ENCODE measurements around the gene TAF11L6.
"Not testable (repeated sequence)": the region's sequence is repeated elsewhere in the genome, so short reads cannot be mapped to it uniquely, and the experiment has no call there.

Gene TAF11L6

DNA sequence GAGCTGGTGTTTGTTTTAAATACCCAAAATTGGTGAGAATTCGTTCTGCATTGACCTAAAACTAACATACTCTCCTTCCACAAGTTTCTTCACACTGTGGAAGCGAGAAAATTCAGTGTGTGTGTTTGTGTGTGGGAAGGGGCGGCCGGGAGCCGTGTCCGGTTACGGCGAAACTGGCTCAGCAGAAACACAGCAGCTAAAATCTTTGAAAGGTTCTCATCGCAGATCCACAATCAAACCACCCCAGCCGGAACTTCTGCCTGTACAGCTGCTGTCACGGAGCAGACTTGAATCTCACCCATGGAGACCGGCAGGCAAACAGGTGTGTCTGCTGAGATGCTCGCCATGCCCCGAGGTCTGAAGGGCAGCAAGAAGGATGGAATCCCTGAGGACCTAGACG lies at the start of gene TAF11L6:
Gene TAF11L6, plus strand, starts transcription at position 301 of the 400 bp plus-strand sequence.
- not testable (repeated sequence) for DNase-seq (ENCODE audit: low spot score)

DNA sequence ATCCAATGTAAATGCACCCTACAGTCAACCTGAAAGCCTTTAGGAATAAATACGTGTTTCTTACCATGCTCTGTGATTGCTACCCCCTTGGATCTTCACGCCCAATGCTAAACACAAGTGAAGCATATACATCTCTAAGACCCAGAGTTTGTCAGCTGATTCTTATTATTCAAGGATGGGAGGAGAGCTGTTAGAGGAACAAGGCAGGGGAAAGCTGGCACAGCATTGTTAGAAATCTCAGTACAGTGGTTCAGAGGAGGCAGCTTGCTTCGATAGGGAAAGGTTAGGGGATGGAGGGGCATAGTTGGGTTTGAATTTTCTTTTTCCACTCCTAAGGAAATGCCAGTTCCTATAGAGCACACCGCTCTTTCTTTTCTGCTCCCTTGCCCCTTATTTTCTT lies 47.1 kb upstream of the TAF11L6 start:
- DNase-seq (ENCODE audit: low spot score) = no peak

DNA sequence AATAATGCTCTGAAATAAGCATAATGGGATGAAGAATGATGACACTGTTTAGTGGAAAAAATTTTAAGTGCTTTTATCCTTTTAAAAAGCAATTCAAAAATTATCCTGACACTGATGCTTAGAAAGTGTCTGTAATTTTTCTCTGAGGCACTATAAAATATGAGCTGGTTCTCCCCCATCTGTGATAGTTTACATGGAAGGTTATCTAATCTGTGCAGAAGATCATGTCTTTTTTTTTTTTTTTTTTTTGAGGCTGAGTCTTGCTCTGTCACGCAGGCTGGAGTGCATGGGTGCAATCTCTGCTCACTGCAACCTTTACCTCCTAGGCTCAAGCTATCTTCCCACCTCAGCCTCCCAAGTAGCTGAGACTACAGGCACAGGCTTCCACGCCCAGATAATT lies 45.7 kb upstream of the TAF11L6 start:
- DNase-seq (ENCODE audit: low spot score) = no peak

DNA sequence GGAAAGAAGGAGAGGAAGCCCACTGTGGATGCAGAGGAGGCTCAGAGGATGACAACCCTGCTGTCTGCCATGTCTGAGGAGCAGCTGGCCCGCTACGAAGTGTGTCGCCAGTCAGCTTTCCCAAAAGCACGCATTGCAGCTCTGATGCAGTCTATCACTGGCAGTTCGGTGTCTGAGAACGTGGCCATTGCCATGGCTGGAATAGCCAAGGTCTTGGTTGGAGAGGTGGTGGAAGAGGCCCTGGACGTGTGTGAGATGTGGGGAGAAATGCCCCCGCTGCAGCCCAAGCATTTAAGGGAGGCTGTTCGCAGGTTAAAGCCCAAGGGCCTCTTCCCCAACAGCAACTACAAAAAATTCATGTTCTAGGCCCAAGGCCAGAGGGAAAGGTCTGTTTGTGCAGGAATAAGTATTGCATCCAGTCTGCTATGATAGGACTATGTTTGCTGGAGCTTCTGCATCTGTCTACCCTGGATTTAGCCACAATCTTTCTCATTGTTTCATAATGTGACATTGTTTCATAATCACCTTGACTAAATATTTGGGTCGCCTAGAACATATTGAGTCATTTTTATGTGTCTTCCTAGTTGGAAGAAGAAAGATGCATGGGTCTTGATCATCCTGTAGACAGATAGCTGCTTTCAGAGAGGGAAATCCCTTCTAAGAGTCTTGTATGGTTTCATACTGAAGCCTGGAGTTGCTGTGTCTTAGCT lies 41.9 kb upstream of the TAF11L6 start:
- DNase-seq (ENCODE audit: low spot score) = not testable (repeated sequence)

DNA sequence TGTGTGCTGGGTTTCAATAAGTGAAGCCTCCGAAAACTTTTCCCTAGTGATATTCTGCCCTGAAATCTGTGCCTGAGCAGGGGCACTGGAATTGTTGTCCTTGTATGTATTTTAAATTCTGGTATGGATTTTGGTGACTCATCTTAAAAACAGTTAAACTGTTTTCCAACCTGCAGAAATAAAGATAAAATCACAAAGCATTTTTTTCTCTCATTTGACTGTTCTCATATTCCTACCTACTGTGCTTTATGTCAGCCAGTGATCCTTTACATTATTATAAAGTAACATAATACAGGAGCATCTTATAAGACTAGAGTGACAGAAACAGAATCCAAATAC lies 41.3 kb upstream of the TAF11L6 start:
- DNase-seq (ENCODE audit: low spot score) = no peak

DNA sequence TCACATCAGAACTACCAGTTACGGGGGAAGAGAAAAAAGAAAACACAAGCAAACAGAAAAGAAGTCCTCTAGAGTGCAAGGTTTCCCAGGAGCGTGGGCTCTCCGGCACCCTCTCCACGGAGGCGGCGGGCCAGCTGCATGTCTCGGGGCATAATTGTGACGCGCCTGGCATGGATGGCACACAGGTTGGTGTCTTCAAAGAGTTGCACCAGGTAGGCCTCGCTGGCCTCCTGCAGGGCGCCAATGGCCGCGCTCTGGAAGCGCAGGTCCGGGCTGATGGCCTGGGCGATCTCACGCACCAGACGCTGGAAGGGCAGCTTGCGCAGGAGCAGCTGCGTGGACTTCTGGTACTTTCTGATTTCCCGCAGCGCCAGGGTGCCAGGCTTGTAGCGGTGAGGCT lies 37.2 kb upstream of the TAF11L6 start:
- not testable (repeated sequence) for DNase-seq (ENCODE audit: low spot score)

DNA sequence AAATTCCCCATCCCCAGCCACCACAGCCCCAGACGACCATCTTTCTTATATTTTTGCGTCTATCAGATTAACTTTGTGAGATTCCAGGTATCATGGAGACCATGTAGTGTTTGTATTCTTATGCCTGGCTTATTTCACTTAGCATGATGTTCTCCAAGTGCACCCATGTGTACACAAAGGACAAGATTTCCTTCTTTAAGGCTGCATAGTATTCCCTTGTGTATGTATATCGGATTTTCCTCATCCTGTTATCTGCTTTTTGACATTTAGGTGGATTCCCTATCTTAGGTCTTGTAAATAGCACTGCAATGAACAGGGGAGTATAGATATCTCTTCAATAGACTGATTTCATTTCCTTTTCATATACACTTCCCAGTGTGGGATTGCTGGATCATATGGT lies 35.7 kb upstream of the TAF11L6 start:
- no peak for DNase-seq (ENCODE audit: low spot score)

DNA sequence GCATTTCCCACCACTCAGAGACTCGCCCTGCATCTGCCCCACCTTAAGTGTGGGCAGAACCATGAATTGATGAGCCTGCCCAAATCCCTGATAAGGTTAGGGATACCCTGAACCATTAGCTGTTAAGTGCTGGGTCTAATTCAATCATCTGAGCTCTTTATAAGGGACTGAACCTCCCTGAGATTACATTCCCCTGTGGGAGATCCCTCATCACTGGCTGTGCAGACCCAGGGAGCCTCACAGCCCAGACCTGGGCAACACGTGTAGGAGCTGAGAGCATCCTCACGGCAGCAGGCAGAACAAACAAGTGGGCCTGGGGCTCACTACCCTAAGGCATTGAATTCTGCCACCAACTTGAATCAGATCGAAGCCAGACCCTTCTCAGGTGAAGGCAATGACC lies 31.0 kb upstream of the TAF11L6 start:
- no peak for DNase-seq (ENCODE audit: low spot score)

DNA sequence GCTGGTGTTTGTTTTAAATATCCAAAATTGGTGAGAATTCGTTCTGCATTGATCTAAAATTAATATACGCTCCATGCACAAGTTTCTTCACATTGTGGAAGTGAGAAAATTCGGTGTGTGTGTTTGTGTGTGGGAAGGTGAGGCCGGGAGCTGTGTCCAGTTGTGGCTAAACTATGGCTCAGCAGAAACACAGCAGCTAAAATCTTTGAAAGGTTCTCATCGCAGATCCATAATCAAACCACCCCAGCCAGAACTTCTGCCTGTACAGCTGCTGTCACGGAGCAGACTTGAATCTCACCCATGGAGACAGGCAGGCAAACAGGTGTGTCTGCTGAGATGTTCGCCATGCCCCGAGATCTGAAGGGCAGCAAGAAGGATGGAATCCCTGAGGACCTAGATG lies 30.5 kb upstream of the TAF11L6 start, which contains the start of gene TAF11L2:
Gene TAF11L2, plus strand, starts transcription at position 301 of the 400 bp plus-strand sequence.
- DNase-seq (ENCODE audit: low spot score) = not testable (repeated sequence)

DNA sequence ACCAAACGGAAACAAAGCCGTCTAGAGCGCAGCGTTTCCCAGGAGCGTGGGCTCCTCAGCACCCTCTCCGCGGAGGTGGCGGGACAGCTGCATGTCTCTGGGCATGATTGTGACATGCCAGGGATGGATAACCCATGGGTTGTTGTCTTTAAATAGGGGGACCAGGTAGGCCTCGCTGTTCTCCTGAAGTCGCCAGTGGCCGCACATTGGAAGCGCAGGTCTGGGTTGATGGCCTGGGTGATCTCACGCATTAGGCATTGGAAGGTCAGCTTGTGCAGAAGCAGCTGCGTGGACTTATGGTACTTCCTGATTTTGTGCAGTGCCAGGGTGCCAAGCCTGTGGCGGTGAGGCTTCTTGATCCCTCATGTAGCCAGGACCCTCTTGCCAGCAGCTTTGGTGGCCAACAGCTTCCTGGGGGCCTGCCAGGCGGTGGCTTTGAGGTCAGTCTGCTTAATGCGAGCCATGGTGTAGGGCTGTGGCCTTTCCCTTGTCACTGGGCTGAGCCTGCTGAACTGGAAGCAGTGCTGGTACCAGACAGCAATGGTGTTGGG lies 16.6 kb upstream of the TAF11L6 start:
- no peak for DNase-seq (ENCODE audit: low spot score)

DNA sequence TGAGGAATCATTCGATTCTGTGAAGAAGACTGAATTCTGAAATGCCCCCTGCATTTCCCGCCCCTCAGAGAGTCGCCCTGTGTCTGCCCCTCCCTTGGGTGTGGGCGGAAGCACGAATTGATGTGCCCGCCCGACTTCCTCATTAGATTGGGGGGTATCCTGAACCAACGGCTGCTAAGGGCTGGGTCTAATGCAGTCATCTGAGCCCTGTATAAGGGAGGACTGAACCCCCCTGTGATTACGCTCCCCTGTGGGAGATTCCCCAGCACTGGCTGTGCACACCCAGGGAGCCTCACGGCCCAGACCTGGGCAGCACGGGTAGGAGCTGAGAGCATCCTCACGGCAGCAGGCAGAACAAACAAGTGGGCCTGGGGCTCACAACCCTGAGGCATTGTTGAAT lies 10.9 kb upstream of the TAF11L6 start:
- DNase-seq (ENCODE audit: low spot score) = not testable (repeated sequence)

DNA sequence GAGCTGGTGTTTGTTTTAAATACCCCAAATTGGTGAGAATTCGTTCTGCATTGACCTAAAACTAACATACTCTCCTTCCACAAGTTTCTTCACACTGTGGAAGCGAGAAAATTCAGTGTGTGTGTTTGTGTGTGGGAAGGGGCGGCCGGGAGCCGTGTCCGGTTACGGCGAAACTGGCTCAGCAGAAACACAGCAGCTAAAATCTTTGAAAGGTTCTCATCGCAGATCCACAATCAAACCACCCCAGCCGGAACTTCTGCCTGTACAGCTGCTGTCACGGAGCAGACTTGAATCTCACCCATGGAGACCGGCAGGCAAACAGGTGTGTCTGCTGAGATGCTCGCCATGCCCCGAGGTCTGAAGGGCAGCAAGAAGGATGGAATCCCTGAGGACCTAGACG lies 10.4 kb upstream of the TAF11L6 start, which contains the start of gene TAF11L3:
Gene TAF11L3, plus strand, starts transcription at position 301 of the 400 bp plus-strand sequence.
- not testable (repeated sequence) for DNase-seq (ENCODE audit: low spot score)

DNA sequence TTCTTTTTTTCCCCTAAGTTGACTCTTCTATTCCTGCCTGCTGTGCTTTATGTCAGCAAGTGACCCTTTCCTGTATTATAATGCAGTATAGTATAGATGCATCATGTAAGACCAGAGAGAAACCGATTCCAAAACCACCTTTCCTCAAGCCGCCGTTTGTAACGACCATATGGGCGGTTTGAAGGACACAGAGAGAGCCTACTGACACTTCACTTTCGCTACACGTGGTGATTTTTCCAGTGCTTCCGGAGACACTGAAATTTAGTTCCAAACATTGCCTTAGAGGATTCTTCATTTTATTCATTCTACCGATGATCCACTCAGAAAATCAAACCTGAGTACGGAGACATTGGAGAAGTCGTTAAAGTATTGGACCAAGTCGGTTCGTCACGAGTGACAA lies 9.0 kb upstream of the TAF11L6 start:
- not testable (repeated sequence) for DNase-seq (ENCODE audit: low spot score)

DNA sequence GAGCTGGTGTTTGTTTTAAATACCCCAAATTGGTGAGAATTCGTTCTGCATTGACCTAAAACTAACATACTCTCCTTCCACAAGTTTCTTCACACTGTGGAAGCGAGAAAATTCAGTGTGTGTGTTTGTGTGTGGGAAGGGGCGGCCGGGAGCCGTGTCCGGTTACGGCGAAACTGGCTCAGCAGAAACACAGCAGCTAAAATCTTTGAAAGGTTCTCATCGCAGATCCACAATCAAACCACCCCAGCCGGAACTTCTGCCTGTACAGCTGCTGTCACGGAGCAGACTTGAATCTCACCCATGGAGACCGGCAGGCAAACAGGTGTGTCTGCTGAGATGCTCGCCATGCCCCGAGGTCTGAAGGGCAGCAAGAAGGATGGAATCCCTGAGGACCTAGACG lies 7.0 kb upstream of the TAF11L6 start, which contains the start of gene TAF11L4:
Gene TAF11L4, plus strand, starts transcription at position 301 of the 400 bp plus-strand sequence.
- DNase-seq (ENCODE audit: low spot score) = not testable (repeated sequence)

DNA sequence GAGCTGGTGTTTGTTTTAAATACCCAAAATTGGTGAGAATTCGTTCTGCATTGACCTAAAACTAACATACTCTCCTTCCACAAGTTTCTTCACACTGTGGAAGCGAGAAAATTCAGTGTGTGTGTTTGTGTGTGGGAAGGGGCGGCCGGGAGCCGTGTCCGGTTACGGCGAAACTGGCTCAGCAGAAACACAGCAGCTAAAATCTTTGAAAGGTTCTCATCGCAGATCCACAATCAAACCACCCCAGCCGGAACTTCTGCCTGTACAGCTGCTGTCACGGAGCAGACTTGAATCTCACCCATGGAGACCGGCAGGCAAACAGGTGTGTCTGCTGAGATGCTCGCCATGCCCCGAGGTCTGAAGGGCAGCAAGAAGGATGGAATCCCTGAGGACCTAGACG lies 3.5 kb upstream of the TAF11L6 start, which contains the start of gene TAF11L5:
Gene TAF11L5, plus strand, starts transcription at position 301 of the 400 bp plus-strand sequence.
- not testable (repeated sequence) for DNase-seq (ENCODE audit: low spot score)

DNA sequence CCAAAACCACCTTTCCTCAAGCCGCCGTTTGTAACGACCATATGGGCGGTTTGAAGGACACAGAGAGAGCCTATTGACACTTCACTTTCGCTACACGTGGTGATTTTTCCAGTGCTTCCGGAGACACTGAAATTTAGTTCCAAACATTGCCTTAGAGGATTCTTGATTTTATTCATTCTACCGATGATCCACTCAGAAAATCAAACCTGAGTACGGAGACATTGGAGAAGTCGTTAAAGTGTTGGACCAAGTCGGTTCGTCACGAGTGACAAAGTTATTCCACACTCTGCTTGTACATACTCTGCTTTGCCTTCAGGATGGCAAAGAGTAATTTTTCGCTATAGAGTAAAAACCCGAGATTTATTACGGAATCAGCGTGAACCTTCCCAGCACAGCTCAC lies 2.0 kb upstream of the TAF11L6 start:
- not testable (repeated sequence) for DNase-seq (ENCODE audit: low spot score)

Data from cerebellar cortex (tissue), 1 donor.